ENCODE data around the gene ASXL1. TPM values are rescaled to one million over a fixed set of nuclear protein-coding genes. Genes with fewer than 3 reads are reported as not detected.

Gene ASXL1
- polyA plus RNA-seq, 1 experiment = 28.9 TPM

- no peak for TF ChIP-seq CTCF (IDR thresholded peaks at IDR 0.05; ENCODE audit: low read depth, low read length)
- Histone ChIP-seq H3K27me3 (ENCODE audit: control insufficient read depth, insufficient read depth, low read length) (no peaks in the 10 kb centered on the region), H3K9me3 (ENCODE audit: control insufficient read depth, insufficient read depth, low read length) (no peaks in the 10 kb centered on the region; the same call in 1 of the 2 replicates), H3K4me3 (ENCODE audit: low read depth, low read length) (no peak overlapping the region), H3K27ac (ENCODE audit: low read depth, low read length) (no peak overlapping the region)
- ChIA-PET CTCF (no interaction called here), POLR2A (no interaction called here)
- DNase-seq (ENCODE audit: low read depth, low spot score) = no peak
Measured at GRCh38 chr20:32451340-32451681, 93.2 kb downstream of the ASXL1 start.

- CTCF ChIA-PET = no interaction called here
- no peak for TF ChIP-seq CTCF (IDR thresholded peaks at IDR 0.05; ENCODE audit: low read depth, low read length)
- Histone ChIP-seq H3K27me3 (ENCODE audit: control insufficient read depth, insufficient read depth, low read length) (no peaks in the 10 kb centered on the region), H3K27ac (ENCODE audit: low read depth, low read length) (no peak overlapping the region), H3K9me3 (ENCODE audit: control insufficient read depth, insufficient read depth, low read length) (no peaks in the 10 kb centered on the region; the same call in 1 of the 2 replicates), H3K4me3 (ENCODE audit: low read depth, low read length) (no peak overlapping the region)
- POLR2A ChIA-PET = no interaction called here
- no peak for DNase-seq (ENCODE audit: low read depth, low spot score)
Measured at GRCh38 chr20:32451682-32452461, 93.7 kb downstream of the ASXL1 start.

- POLR2A ChIA-PET = no interaction called here
- no peak for TF ChIP-seq CTCF (IDR thresholded peaks at IDR 0.05; ENCODE audit: low read depth, low read length)
- Histone ChIP-seq H3K9me3 (ENCODE audit: control insufficient read depth, insufficient read depth, low read length) (no peaks in the 10 kb centered on the region; the same call in 1 of the 2 replicates), H3K27me3 (ENCODE audit: control insufficient read depth, insufficient read depth, low read length) (no peaks in the 10 kb centered on the region), H3K4me3 (ENCODE audit: low read depth, low read length) (no peak overlapping the region), H3K27ac (ENCODE audit: low read depth, low read length) (no peak overlapping the region)
- DNase-seq (ENCODE audit: low read depth, low spot score) = no peak
- CTCF ChIA-PET = no interaction called here
Measured at GRCh38 chr20:32452776-32453466, 94.8 kb downstream of the ASXL1 start.

GRCh38 chr20:32453467-32454163, 95.5 kb downstream of the ASXL1 start:
- no peaks in the 10 kb centered on the region; the same call in 1 of the 2 replicates for H3K9me3 ChIP-seq (ENCODE audit: control insufficient read depth, insufficient read depth, low read length)
- no peak overlapping the region for H3K4me3 ChIP-seq (ENCODE audit: low read depth, low read length)
- no peak overlapping the region for H3K27ac ChIP-seq (ENCODE audit: low read depth, low read length)
- no peaks in the 10 kb centered on the region for H3K27me3 ChIP-seq (ENCODE audit: control insufficient read depth, insufficient read depth, low read length)
- ChIA-PET POLR2A (no interaction called here), CTCF (no interaction called here)
- no peak for TF ChIP-seq CTCF (IDR thresholded peaks at IDR 0.05; ENCODE audit: low read depth, low read length)
- no peak for DNase-seq (ENCODE audit: low read depth, low spot score)
